ENCODE results near the gene CLIC6. TPM values are rescaled to one million over a fixed set of nuclear protein-coding genes. Genes with fewer than 3 reads are reported as not detected.

Gene CLIC6
- under 1 TPM; 0.07 to 0.31 TPM for total RNA-seq

GRCh38 chr21:34668803-34669148 lies at the start of gene CLIC6:
CLIC6 (plus strand) TSS chr21:34668994; CDS start chr21:34669389, 395 bp downstream.
- H3K36me3 Mint-ChIP-seq = no peaks in the 10 kb centered on the region

GRCh38 chr21:34619841-34620665 lies 48.7 kb upstream of the CLIC6 start:
- H3K9me3 Mint-ChIP-seq = no peaks in the 10 kb centered on the region
- H3K36me3 Mint-ChIP-seq = no peaks in the 10 kb centered on the region
- no peak overlapping the region for H3K27ac Mint-ChIP-seq
- ATAC-seq = no peak
- DNase-seq (ENCODE audit: low spot score in 2 of 2) = no peak

More at GRCh38 chr21:34668803-34669148, at the start of gene CLIC6:
- no peaks in the 10 kb centered on the region for H3K9me3 Mint-ChIP-seq
- no peak within 1 kb of the TSS for H3K27ac Mint-ChIP-seq
- DNase-seq (ENCODE audit: low spot score in 2 of 2) (no peak), ATAC-seq (no peak)

- no peak for DNase-seq (ENCODE audit: low spot score in 2 of 2)
These were observed 47.1 kb upstream of the CLIC6 start for GRCh38 chr21:34621434-34622350.

GRCh38 chr21:34623516-34623915 lies 45.3 kb upstream of the CLIC6 start:
- Mint-ChIP-seq H3K36me3 (no peaks in the 10 kb centered on the region), H3K9me3 (no peaks in the 10 kb centered on the region), H3K27ac (peak overlapping the region in 1 of 2 donors; percentile 72)
- ATAC-seq (no peak), DNase-seq (ENCODE audit: low spot score in 2 of 2) (no peak)

More at GRCh38 chr21:34621434-34622350, 47.1 kb upstream of the CLIC6 start:
- no peak for ATAC-seq
- no peaks in the 10 kb centered on the region for H3K9me3 Mint-ChIP-seq
- no peak overlapping the region for H3K27ac Mint-ChIP-seq
- H3K36me3 Mint-ChIP-seq = no peaks in the 10 kb centered on the region

GRCh38 chr21:34625030-34625593 lies 43.7 kb upstream of the CLIC6 start:
- Mint-ChIP-seq H3K27ac (no peak overlapping the region), H3K9me3 (no peaks in the 10 kb centered on the region), H3K36me3 (no peaks in the 10 kb centered on the region)
- DNase-seq (ENCODE audit: low spot score in 2 of 2) (no peak), ATAC-seq (no peak)

GRCh38 chr21:34626131-34626530 lies 42.7 kb upstream of the CLIC6 start:
- ATAC-seq (no peak), DNase-seq (ENCODE audit: low spot score in 2 of 2) (no peak)
- Mint-ChIP-seq H3K27ac (no peak overlapping the region), H3K36me3 (no peaks in the 10 kb centered on the region), H3K9me3 (no peaks in the 10 kb centered on the region)

GRCh38 chr21:34630536-34631143 lies 38.2 kb upstream of the CLIC6 start:
- DNase-seq (ENCODE audit: low spot score in 2 of 2) = peak in 1 of 2 donors; percentile 31
- Mint-ChIP-seq H3K9me3 (no peaks in the 10 kb centered on the region), H3K27ac (no peak overlapping the region), H3K36me3 (no peaks in the 10 kb centered on the region)
- peak; percentile 61 to 63 for ATAC-seq

- H3K36me3 Mint-ChIP-seq = no peaks in the 10 kb centered on the region
- no peaks in the 10 kb centered on the region for H3K9me3 Mint-ChIP-seq
- no peak overlapping the region for H3K27ac Mint-ChIP-seq
- no peak for DNase-seq (ENCODE audit: low spot score in 2 of 2)
- ATAC-seq = no peak
These were observed 36.3 kb upstream of the CLIC6 start for GRCh38 chr21:34632498-34632897.

GRCh38 chr21:34635307-34635706 lies 33.5 kb upstream of the CLIC6 start:
- Mint-ChIP-seq H3K27ac (no peak overlapping the region), H3K36me3 (peaks cover 0 to 6% of the 10 kb centered on the region in 2 donors), H3K9me3 (peaks cover 0 to 4% of the 10 kb centered on the region in 2 donors)
- peak; percentile 21 to 33 for DNase-seq (ENCODE audit: low spot score in 2 of 2)
- no peak for ATAC-seq

GRCh38 chr21:34636961-34637360 lies 31.8 kb upstream of the CLIC6 start:
- Mint-ChIP-seq H3K9me3 (peaks cover 0 to 4% of the 10 kb centered on the region in 2 donors), H3K27ac (no peak overlapping the region), H3K36me3 (peaks cover 0 to 6% of the 10 kb centered on the region in 2 donors)
- DNase-seq (ENCODE audit: low spot score in 2 of 2) (no peak), ATAC-seq (no peak)

GRCh38 chr21:34639250-34639649 lies 29.5 kb upstream of the CLIC6 start:
- no peak overlapping the region for H3K27ac Mint-ChIP-seq
- ATAC-seq (no peak), DNase-seq (ENCODE audit: low spot score in 2 of 2) (no peak)
- peaks cover 0 to 4% of the 10 kb centered on the region in 2 donors for H3K9me3 Mint-ChIP-seq
- peaks cover 0 to 6% of the 10 kb centered on the region in 2 donors for H3K36me3 Mint-ChIP-seq

GRCh38 chr21:34639882-34640788 lies 28.7 kb upstream of the CLIC6 start:
- Mint-ChIP-seq H3K9me3 (peaks cover 0 to 4% of the 10 kb centered on the region in 2 donors), H3K27ac (peak overlapping the region; percentile 37 to 72), H3K36me3 (peaks cover 0 to 6% of the 10 kb centered on the region in 2 donors)
- ATAC-seq (peak; percentile 67 to 80), DNase-seq (ENCODE audit: low spot score in 2 of 2) (peak in 1 of 2 donors; percentile 27)

- peak overlapping the region; percentile 37 to 66 for H3K27ac Mint-ChIP-seq
- peak; percentile 32 to 55 for ATAC-seq
- H3K36me3 Mint-ChIP-seq = peaks cover 0 to 6% of the 10 kb centered on the region in 2 donors
- DNase-seq (ENCODE audit: low spot score in 2 of 2) = no peak
- peaks cover 0 to 4% of the 10 kb centered on the region in 2 donors for H3K9me3 Mint-ChIP-seq
These were observed 27.9 kb upstream of the CLIC6 start for GRCh38 chr21:34640858-34641257.

GRCh38 chr21:34642211-34643075 lies 26.4 kb upstream of the CLIC6 start:
- peaks cover 0 to 4% of the 10 kb centered on the region in 2 donors for H3K9me3 Mint-ChIP-seq
- peaks cover 0 to 6% of the 10 kb centered on the region in 2 donors for H3K36me3 Mint-ChIP-seq
- no peak for ATAC-seq
- no peak for DNase-seq (ENCODE audit: low spot score in 2 of 2)
- H3K27ac Mint-ChIP-seq = no peak overlapping the region

GRCh38 chr21:34644825-34645224 lies 24.0 kb upstream of the CLIC6 start:
- peak in 1 of 2 donors; percentile 35 for DNase-seq (ENCODE audit: low spot score in 2 of 2)
- no peak overlapping the region for H3K27ac Mint-ChIP-seq

More at GRCh38 chr21:34644825-34645224, 24.0 kb upstream of the CLIC6 start:
- H3K36me3 Mint-ChIP-seq = no peaks in the 10 kb centered on the region
- no peak for ATAC-seq
- no peaks in the 10 kb centered on the region for H3K9me3 Mint-ChIP-seq
